Endothelial cell of umbilical vein (primary cell): ENCODE data around the gene DZIP3. TPM values are rescaled to one million over a fixed set of nuclear protein-coding genes. Genes with fewer than 3 reads are reported as not detected.
"Not testable (repeated sequence)": the region's sequence is repeated elsewhere in the genome, so short reads cannot be mapped to it uniquely, and the experiment has no call there.

Experiments
- BruUV-seq: library from RNA; stranded (reverse); fragments of 400-500 nt; replicated peaks from 2 replicates; lab custom pipeline; 2021; lab: Mats Ljungman, UMichigan
- CTCF ChIA-PET: fragments of 300-600, 350-600 bp; sonication (Branson Sonifier 250); formaldehyde crosslinking; loops from one replicate; lab custom pipeline; 2021; ENCODE audit warnings: antibody characterized with exemption, inconsistent platforms; lab: Charles Lee
- POLR2A ChIA-PET: fragments of 300-600, 350-600 bp; sonication (Branson Sonifier 250); formaldehyde crosslinking; loops from one replicate; lab custom pipeline; 2021; ENCODE audit warnings: antibody characterized with exemption, inconsistent platforms; lab: Charles Lee
- DNase-seq: peaks from one replicate; pipeline ENCODE4 v3.0.0-alpha.2; 2011; ENCODE audit warnings: low read depth, low spot score
- FAIRE-seq: peaks from 2 replicates; lab custom pipeline; 2011; peaks lifted over from hg19 to GRCh38; lab: Jason Lieb, UNC
- H2AFZ ChIP-seq: 2 replicates; pipeline ENCODE4 v1.6.0; 2012; ENCODE audit warnings: low read depth, low read length, control low read depth, inconsistent platforms
- H3K27ac ChIP-seq: 2 replicates; pipeline ENCODE4 v1.5.1; 2011; ENCODE audit warnings: low read depth, mild to moderate bottlenecking, control low read depth, low read length, moderate library complexity; ENCODE audit not compliant: insufficient read depth
- H3K27me3 ChIP-seq, 2 experiments: 2 replicates each; pipeline versions ENCODE4 v1.6.0 to v1.6.1; 2011; ENCODE audit warnings: low read length in 2 of 2, mixed read lengths in 1 of 2; ENCODE audit not compliant: control insufficient read depth in 2 of 2, insufficient read depth in 2 of 2
- H3K36me3 ChIP-seq, 2 experiments: 2 replicates in 1 of 2; 3 replicates in 1 of 2; pipeline ENCODE4 v1.5.1; 2011; ENCODE audit warnings: low read length in 2 of 2, mild to moderate bottlenecking in 1 of 2, moderate library complexity in 1 of 2; ENCODE audit not compliant: control insufficient read depth in 2 of 2, insufficient read depth in 2 of 2; ENCODE audit errors: extremely low read depth in 1 of 2
- H3K4me1 ChIP-seq: 3 replicates; pipeline ENCODE4 v1.5.1; 2011; ENCODE audit warnings: mild to moderate bottlenecking, low read length; ENCODE audit not compliant: control insufficient read depth, insufficient read depth; ENCODE audit errors: extremely low read depth
- H3K4me2 ChIP-seq: 2 replicates; pipeline ENCODE4 v1.6.1; 2011; ENCODE audit warnings: low read length, control low read depth, mixed read lengths; ENCODE audit not compliant: insufficient read depth
- H3K4me3 ChIP-seq, 3 experiments: fragments of 200-600 bp in 1 of 3; sonication (generic), shearing (Covaris generic) in 1 of 3; replicated peaks in 1 of 3; 2 replicates each; pipeline ENCODE4 v1.5.1; 2011 to 2016; ENCODE audit warnings: control low read depth in 3 of 3, low read length in 3 of 3, mild to moderate bottlenecking in 2 of 3, inconsistent platforms in 1 of 3, low read depth in 1 of 3, moderate library complexity in 1 of 3; ENCODE audit not compliant: insufficient read depth in 1 of 3
- H3K79me2 ChIP-seq: 2 replicates; pipeline ENCODE4 v1.6.0; 2012; ENCODE audit warnings: low read length, inconsistent platforms; ENCODE audit not compliant: control insufficient read depth, insufficient read depth
- H3K9ac ChIP-seq: replicated peaks from 2 replicates; pipeline ENCODE3; 2011; ENCODE audit warnings: low read length, control low read depth; ENCODE audit not compliant: insufficient read depth; ENCODE audit errors: extremely low read depth
- H3K9me1 ChIP-seq: replicated peaks from 3 replicates; pipeline ENCODE4 v1.6.0; 2011; ENCODE audit warnings: mild to moderate bottlenecking, low read length; ENCODE audit not compliant: control insufficient read depth, insufficient read depth; ENCODE audit errors: extremely low read depth
- H3K9me3 ChIP-seq: replicated peaks from 2 replicates; pipeline ENCODE4 v1.5.1; 2012; ENCODE audit warnings: low read length, inconsistent platforms; ENCODE audit not compliant: control insufficient read depth, insufficient read depth
- H4K20me1 ChIP-seq: replicated peaks from 2 replicates; pipeline ENCODE3; 2011; ENCODE audit warnings: mild to moderate bottlenecking, low read length; ENCODE audit not compliant: control insufficient read depth, insufficient read depth; ENCODE audit errors: extremely low read depth
- EZH2 ChIP-seq: IDR thresholded peaks from 2 replicates; pipeline ENCODE4 v1.6.1; 2012; ENCODE audit warnings: borderline replicate concordance, low read depth, mild to moderate bottlenecking, moderate library complexity, low read length, inconsistent platforms; ENCODE audit not compliant: severe bottlenecking
- FOS ChIP-seq: IDR thresholded peaks from 2 replicates; pipeline ENCODE4 v1.6.1; 2011; ENCODE audit warnings: mild to moderate bottlenecking, low read length, moderate library complexity, borderline replicate concordance; ENCODE audit not compliant: insufficient read depth
- GATA2 ChIP-seq: IDR thresholded peaks from 2 replicates; pipeline ENCODE4 v1.7.0; 2011; ENCODE audit warnings: low read depth, mild to moderate bottlenecking, moderate library complexity, mixed read lengths, low read length; ENCODE audit not compliant: insufficient read length, insufficient read depth
- JUN ChIP-seq: IDR thresholded peaks from 2 replicates; pipeline ENCODE4 v1.6.1; 2011; ENCODE audit warnings: borderline replicate concordance, low read depth; ENCODE audit not compliant: insufficient read length, insufficient read depth
- MYC ChIP-seq: IDR thresholded peaks from one replicate; pipeline ENCODE4 v1.6.1; 2011; ENCODE audit warnings: mild to moderate bottlenecking, low read depth, low read length
- POLR2AphosphoS5 ChIP-seq: IDR thresholded peaks from 2 replicates; pipeline ENCODE4 v1.6.1; 2012; ENCODE audit warnings: low read depth, mild to moderate bottlenecking, control low read depth, low read length, moderate library complexity; ENCODE audit not compliant: insufficient read depth
- dilution Hi-C: fragments of 300-500 bp; cut with MboI; formaldehyde crosslinking; loops from one replicate; pipeline ENCODE4 v1.15.0; 2019; ENCODE audit warnings: low sequenced_read_pairs; ENCODE audit not compliant: extremely low pct_ligation_motif_present
- intact Hi-C: fragments of 100-400 bp; cut with micrococcal nuclease; formaldehyde crosslinking; loops from one replicate; pipeline ENCODE4 v1.10.0; 2022
- polyA plus RNA-seq, 4 experiments: library from polyadenylated mRNA; depleted of rRNA in 3 of 4; stranded (reverse) in 3 of 4; unstranded in 1 of 4; fragments of >200 nt; gene quantifications; 2 replicates each; pipeline versions ENCODE4 v1.2.1 to v1.2.3, GENCODE V29; 2011 to 2012; ENCODE audit warnings: missing spikeins in 1 of 4
- total RNA-seq: library from RNA; stranded (reverse); gene quantifications from 2 replicates; pipeline ENCODE4 v1.2.3, GENCODE V29; 2021
- TF ChIP-seq, protein P1 (sequence below): IDR thresholded peaks from 2 replicates; pipeline ENCODE4 v1.6.1; 2011; ENCODE audit not compliant: insufficient read depth, insufficient read length
- TF ChIP-seq, protein P2 (sequence below), 2 donors: IDR thresholded peaks; 1 replicate in 1 of 2; 2 replicates in 1 of 2; pipeline ENCODE4 v1.5.1; 2011; ENCODE audit warnings: low read length in 2 of 2, mild to moderate bottlenecking in 2 of 2, moderate library complexity in 2 of 2, control low read depth in 1 of 2, inconsistent platforms in 1 of 2, low read depth in 1 of 2; ENCODE audit not compliant: insufficient read depth in 1 of 2; ENCODE audit errors: extremely low read depth in 1 of 2

DZIP3 gene
- total and polyA plus RNA-seq, 2 donors (not counting 3 experiments of a cell fraction or from before 2014, with no cell fraction given), result 1.9 to 6.5 TPM

DNA sequence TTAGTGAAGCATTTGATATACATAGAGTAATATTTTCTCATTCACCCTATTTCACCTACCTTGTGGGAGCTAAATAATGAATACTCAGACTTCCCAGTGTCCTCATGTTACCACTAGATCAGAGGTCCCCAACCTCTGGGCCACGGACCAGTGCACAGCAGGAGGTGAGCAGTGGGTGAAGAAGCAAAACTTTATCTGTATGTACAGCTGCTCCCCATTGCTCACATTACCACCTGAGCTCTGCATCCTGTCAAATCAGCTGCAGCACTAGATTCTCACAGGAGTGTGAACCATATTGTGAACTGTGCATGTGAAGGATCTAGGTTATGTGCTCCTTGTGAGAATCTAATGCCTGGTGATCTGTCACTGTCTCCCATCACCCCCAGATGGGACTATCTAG lies 88.3 kb downstream of the DZIP3 start:
- intact Hi-C loops, result no loop called here
- no peaks in the 10 kb centered on the region for H3K79me2 ChIP-seq
- no peaks in the 10 kb centered on the region for H3K27me3 ChIP-seq
- TF ChIP-seq FOS (no peak), POLR2AphosphoS5 (no peak), GATA2 (no peak), JUN (no peak), EZH2 (no peak), MYC (no peak)
- TF ChIP-seq, protein P1, sequence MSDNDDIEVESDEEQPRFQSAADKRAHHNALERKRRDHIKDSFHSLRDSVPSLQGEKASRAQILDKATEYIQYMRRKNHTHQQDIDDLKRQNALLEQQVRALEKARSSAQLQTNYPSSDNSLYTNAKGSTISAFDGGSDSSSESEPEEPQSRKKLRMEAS, result no peak
- TF ChIP-seq, protein P2, sequence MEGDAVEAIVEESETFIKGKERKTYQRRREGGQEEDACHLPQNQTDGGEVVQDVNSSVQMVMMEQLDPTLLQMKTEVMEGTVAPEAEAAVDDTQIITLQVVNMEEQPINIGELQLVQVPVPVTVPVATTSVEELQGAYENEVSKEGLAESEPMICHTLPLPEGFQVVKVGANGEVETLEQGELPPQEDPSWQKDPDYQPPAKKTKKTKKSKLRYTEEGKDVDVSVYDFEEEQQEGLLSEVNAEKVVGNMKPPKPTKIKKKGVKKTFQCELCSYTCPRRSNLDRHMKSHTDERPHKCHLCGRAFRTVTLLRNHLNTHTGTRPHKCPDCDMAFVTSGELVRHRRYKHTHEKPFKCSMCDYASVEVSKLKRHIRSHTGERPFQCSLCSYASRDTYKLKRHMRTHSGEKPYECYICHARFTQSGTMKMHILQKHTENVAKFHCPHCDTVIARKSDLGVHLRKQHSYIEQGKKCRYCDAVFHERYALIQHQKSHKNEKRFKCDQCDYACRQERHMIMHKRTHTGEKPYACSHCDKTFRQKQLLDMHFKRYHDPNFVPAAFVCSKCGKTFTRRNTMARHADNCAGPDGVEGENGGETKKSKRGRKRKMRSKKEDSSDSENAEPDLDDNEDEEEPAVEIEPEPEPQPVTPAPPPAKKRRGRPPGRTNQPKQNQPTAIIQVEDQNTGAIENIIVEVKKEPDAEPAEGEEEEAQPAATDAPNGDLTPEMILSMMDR (IDR thresholded peaks at IDR 0.05; ENCODE audit: extremely low read depth in 1 of 2, insufficient read depth in 1 of 2, low read depth in 1 of 2, low read length in 2 of 2), result no peak
- H3K36me3 ChIP-seq, result no peaks in the 10 kb centered on the region
- CTCF ChIA-PET, result interaction anchor here (1.1 kb wide), 1 partner anchor 15 kb away, joined by 4 read pairs; no protein-coding TSS in a partner anchor
- no TSS peak for BruUV-seq
- no peaks in the 10 kb centered on the region for H3K9me1 ChIP-seq
- H3K9ac ChIP-seq, result no peak overlapping the region
- dilution Hi-C loops, result no loop called here
- H3K4me3 ChIP-seq, result no peak overlapping the region
- H4K20me1 ChIP-seq, result no peaks in the 10 kb centered on the region
- no peak for DNase-seq
- H3K4me2 ChIP-seq, result no peak overlapping the region
- POLR2A ChIA-PET, result no interaction called here
- no peak for FAIRE-seq
- no peak overlapping the region for H2AFZ ChIP-seq
- H3K9me3 ChIP-seq, result no peaks in the 10 kb centered on the region
- no peaks in the 10 kb centered on the region for H3K4me1 ChIP-seq
- H3K27ac ChIP-seq, result no peak overlapping the region

DNA sequence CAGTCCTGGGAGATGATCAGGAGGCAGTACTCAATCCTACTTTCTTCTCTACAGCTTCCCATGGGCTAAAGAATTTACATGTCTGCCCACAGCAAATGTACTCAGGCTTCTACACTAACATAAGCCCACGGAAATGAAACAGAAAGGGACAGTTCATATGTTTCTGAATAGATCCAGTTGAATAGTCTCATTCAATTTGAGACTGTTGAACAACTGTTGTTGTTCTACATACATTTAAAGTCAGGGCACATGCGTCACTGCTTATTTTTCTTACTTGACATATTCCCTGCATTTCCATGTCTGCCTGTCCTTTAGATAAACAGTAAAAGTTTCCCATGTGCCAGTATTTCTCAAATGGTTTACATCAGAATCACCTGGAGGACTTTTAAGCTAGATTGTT lies 102.8 kb downstream of the DZIP3 start:
- H3K4me1 ChIP-seq, POLR2A ChIA-PET, FAIRE-seq: not testable (repeated sequence)

More for the DNA sequence above, 102.8 kb downstream of the DZIP3 start:
- dilution Hi-C loops, H3K4me3 ChIP-seq, H3K79me2 ChIP-seq, H3K9me1 ChIP-seq, H3K27ac ChIP-seq, H3K27me3 ChIP-seq, H4K20me1 ChIP-seq, H3K36me3 ChIP-seq, H3K9ac ChIP-seq, H2AFZ ChIP-seq, H3K4me2 ChIP-seq, intact Hi-C loops, H3K9me3 ChIP-seq, CTCF ChIA-PET, DNase-seq, BruUV-seq: not testable (repeated sequence)
